Head of caudate nucleus (tissue), 42 donors: Measurements from ENCODE around the gene GLRA3.

ENCODE experiments used
- DNase-seq, 42 donors: peaks; one replicate each; pipeline versions ENCODE4 v3.0.0 to v3.0.0-alpha.2; 2020 to 2021; ENCODE audit warnings: mixed read lengths in 7 of 42
- intact Hi-C: fragments of 100-400 bp; cut with DNase I; formaldehyde crosslinking; loops from one replicate; pipeline ENCODE4 v1.15.0; 2022

Gene GLRA3

GRCh38 chr4:174626342-174627008, 202.6 kb downstream of the GLRA3 start:
- DNase-seq: no peak
- intact Hi-C loops: no loop called here

- intact Hi-C loops: no loop called here
- no peak for DNase-seq
Observed at GRCh38 chr4:174616661-174617060, 212.4 kb downstream of the GLRA3 start.

- intact Hi-C loops: no loop called here
- DNase-seq: no peak
Observed at GRCh38 chr4:174613979-174614378, 215.1 kb downstream of the GLRA3 start.

- intact Hi-C loops: no loop called here
- DNase-seq: no peak
Observed at GRCh38 chr4:174611792-174612191, 217.3 kb downstream of the GLRA3 start.

GRCh38 chr4:174607792-174608191, 221.3 kb downstream of the GLRA3 start:
- DNase-seq: no peak
- intact Hi-C loops: no loop called here

GRCh38 chr4:174604198-174604597, 224.8 kb downstream of the GLRA3 start:
- DNase-seq: peak in 2 of 42 donors; percentile 23 to 39
- intact Hi-C loops: no loop called here

GRCh38 chr4:174600391-174600790, 228.7 kb downstream of the GLRA3 start:
- intact Hi-C loops: no loop called here
- DNase-seq: no peak

GRCh38 chr4:174598800-174599199, 230.2 kb downstream of the GLRA3 start:
- no peak for DNase-seq
- intact Hi-C loops: no loop called here

- intact Hi-C loops: no loop called here
- DNase-seq: no peak
Observed at GRCh38 chr4:174596513-174596912, 232.5 kb downstream of the GLRA3 start.

GRCh38 chr4:174595141-174595929, 233.7 kb downstream of the GLRA3 start:
- intact Hi-C loops: no loop called here

GRCh38 chr4:174593701-174594100, 235.3 kb downstream of the GLRA3 start:
- DNase-seq: no peak
- intact Hi-C loops: no loop called here

More at GRCh38 chr4:174595141-174595929, 233.7 kb downstream of the GLRA3 start:
- no peak for DNase-seq

- intact Hi-C loops: no loop called here
- peak in 2 of 42 donors; percentile 6 to 39 for DNase-seq
Observed at GRCh38 chr4:174592985-174593335, 236.1 kb downstream of the GLRA3 start.

GRCh38 chr4:174592256-174592984, 236.6 kb downstream of the GLRA3 start:
- DNase-seq: no peak

GRCh38 chr4:174591243-174592021, 237.6 kb downstream of the GLRA3 start:
- no peak for DNase-seq
- intact Hi-C loops: no loop called here

More at GRCh38 chr4:174592256-174592984, 236.6 kb downstream of the GLRA3 start:
- intact Hi-C loops: no loop called here

- DNase-seq: no peak
- intact Hi-C loops: no loop called here
Observed at GRCh38 chr4:174590336-174590735, 238.7 kb downstream of the GLRA3 start.
